A549 treated with AZD9567 at 1 μM for 4 hours (cell line): ENCODE results near the gene EEF1E1. TPM values are rescaled to one million over a fixed set of nuclear protein-coding genes. Genes with fewer than 3 reads are reported as not detected.

ENCODE experiments used
- total RNA-seq: library from RNA; stranded (reverse); fragments of 200-300 nt; extraction: Qiagen RNA extraction; gene quantifications from 5 replicates; pipeline ENCODE4 v1.2.3, GENCODE V29; 2022; ENCODE audit not compliant: insufficient read depth

The EEF1E1 gene
- 57.9 to 109 TPM (median 61.5 TPM) in 5 replicates for total RNA-seq

DNA sequence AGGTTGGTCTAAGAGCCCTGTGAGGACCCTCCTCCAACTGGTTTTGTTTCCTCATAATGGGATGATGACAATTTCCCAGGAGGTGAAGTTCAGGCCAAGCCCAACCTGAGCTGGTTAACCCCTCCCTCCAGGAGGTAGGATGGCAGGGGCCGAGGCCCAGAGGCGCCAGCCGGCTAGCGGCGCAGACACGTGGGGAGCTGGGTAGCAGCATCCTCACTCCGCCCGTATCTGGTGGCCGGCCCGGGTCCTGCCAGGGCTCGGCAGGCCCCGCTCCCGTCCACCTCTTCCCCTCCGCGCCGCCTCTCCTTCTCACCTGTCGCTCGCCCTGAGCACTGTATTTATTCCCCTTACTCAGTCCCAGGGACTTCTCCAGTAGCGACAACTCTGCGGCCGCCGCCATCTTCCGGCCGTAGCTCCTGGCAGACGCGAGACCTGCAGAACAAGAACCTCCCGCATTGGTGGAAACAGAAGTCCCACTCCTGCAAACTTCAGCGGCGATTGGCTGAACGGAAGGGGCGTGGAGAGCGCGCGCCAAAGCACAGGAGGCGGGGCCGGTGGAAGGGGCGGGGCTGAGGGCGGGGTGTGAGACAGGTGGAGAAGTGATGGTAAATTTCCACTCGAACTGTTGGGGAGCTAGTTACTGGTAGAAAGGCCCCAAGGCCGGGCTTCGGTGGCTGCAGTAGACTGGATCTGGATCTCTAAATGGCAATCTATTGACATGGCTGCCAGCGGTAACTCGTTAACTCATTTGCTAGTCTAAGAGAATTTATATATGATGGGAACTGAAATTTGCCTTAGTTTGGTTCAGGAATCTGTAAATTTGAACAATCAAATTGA is at the start of gene EEF1E1:
EEF1E1 (minus strand) TSS at position 427 of the 837 bp plus-strand sequence; CDS start at position 400, 27 bp downstream.

DNA sequence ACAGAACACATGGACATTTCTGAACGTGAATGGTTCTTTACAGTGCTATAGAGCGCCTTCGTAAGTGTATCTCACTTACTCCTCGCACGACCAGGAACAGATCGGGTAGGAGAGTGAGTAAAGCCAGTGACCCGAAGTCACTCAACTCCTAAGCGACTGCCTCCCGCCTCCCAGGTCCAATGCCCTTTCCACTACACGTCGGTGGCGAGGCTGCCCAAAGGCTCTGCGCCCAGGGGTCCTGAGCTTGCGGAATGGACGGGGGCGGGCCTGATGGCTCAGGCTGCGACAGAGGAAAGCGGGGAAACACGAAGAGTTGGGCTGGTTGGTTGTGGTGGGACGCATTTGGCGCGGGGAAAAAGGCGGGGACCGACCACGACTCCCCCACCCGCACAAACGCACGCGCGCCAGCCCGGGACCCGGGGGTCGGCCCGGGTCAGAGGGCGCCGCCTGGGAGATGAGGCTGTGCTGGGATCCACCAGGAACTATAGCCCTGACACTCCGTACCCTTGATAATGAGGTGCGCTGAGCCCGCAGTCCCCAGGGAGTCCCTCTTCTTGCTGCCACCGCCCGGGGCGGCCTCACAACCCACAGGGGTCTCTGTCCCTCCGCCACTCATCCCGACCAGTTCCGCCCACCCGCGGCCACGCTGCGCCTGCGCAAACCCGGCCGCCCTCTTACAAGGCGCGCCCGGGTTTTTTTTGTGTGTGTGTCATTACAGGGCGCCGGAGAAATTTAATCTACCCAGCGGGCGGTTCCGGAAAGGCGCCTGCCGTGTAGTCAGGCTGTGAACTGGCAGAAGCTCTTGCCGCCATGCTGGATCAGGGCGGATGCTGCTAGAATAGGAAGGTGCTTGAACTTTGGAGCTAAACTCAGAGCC is 38.3 kb downstream of the EEF1E1 start, which contains the start of gene BLOC1S5:
BLOC1S5 (minus strand) TSS at position 629 of the 877 bp plus-strand sequence; CDS start at position 616, 13 bp downstream.

Other genes starting within 250 kb of the EEF1E1 start
- gene TXNDC5, start 191.8 kb downstream of the EEF1E1 start, total RNA-seq, result 133 to 146 TPM (median 135 TPM) in 5 replicates
- 6.2 to 8.0 TPM (median 7.3 TPM) in 5 replicates for gene BLOC1S5, start 38.2 kb downstream of the EEF1E1 start, total RNA-seq